Caco-2 (cell line): ENCODE data around the gene SPOCK1. TPM values are rescaled to one million over a fixed set of nuclear protein-coding genes. Genes with fewer than 3 reads are reported as not detected.

Source experiments
- BruUV-seq: library from RNA; stranded (reverse); fragments of 400-500 nt; replicated peaks from 2 replicates; lab custom pipeline; 2021; lab: Mats Ljungman, UMichigan
- CTCF ChIA-PET: fragments of 300-600 bp; sonication (Branson Sonifier 250); formaldehyde crosslinking; loops from one replicate; lab custom pipeline; 2022; ENCODE audit warnings: antibody characterized with exemption; lab: Charles Lee
- POLR2A ChIA-PET: fragments of 300-600 bp; sonication (Branson Sonifier 250); formaldehyde crosslinking; loops from one replicate; lab custom pipeline; 2022; ENCODE audit warnings: antibody characterized with exemption; lab: Charles Lee
- DNase-seq, 2 experiments: peaks; one replicate each; pipeline versions ENCODE4 v3.0.0 to v3.0.0-alpha.2; 2020 to 2022
- H3K27me3 ChIP-seq: replicated peaks from 2 replicates; pipeline ENCODE4 v1.6.0; 2011; ENCODE audit warnings: low read length; ENCODE audit not compliant: control insufficient read depth, insufficient read depth
- H3K36me3 ChIP-seq: 2 replicates; pipeline ENCODE4 v1.5.1; 2011; ENCODE audit warnings: low read length; ENCODE audit not compliant: control insufficient read depth, insufficient read depth
- H3K4me1 ChIP-seq: fragments of 250-450 bp; sonication (Bioruptor Pico); 2 replicates; pipeline ENCODE4 v1.5.1; 2020; ENCODE audit warnings: mild to moderate bottlenecking
- H3K4me3 ChIP-seq: 2 replicates; pipeline ENCODE4 v1.5.1; 2011; ENCODE audit warnings: low read depth, mild to moderate bottlenecking, control low read depth, low read length
- H3K9me3 ChIP-seq: fragments of 250-450 bp; sonication (Bioruptor Pico); 2 replicates; pipeline ENCODE4 v1.5.1; 2020; ENCODE audit warnings: mild to moderate bottlenecking, moderate library complexity
- H3K27ac Mint-ChIP-seq: one replicate; pipeline ENCODE4 v1.8.0; 2022; ENCODE audit warnings: mixed read lengths; ENCODE audit not compliant: unreplicated experiment
- H3K27me3 Mint-ChIP-seq: one replicate; pipeline ENCODE4 v1.8.0; 2022; ENCODE audit warnings: mixed read lengths; ENCODE audit not compliant: insufficient read depth, unreplicated experiment
- H3K36me3 Mint-ChIP-seq: one replicate; pipeline ENCODE4 v1.8.0; 2022; ENCODE audit warnings: mild to moderate bottlenecking, mixed read lengths; ENCODE audit not compliant: insufficient read depth, unreplicated experiment
- H3K4me1 Mint-ChIP-seq: one replicate; pipeline ENCODE4 v1.8.0; 2022; ENCODE audit warnings: low read depth, mixed read lengths; ENCODE audit not compliant: unreplicated experiment
- H3K4me3 Mint-ChIP-seq: one replicate; pipeline ENCODE4 v1.8.0; 2022; ENCODE audit warnings: mild to moderate bottlenecking, moderate library complexity, mixed read lengths; ENCODE audit not compliant: unreplicated experiment
- H3K9me3 Mint-ChIP-seq: one replicate; pipeline ENCODE4 v1.8.0; 2022; ENCODE audit warnings: mixed read lengths; ENCODE audit not compliant: unreplicated experiment
- CTCF ChIP-seq, 2 experiments: fragments of 200-600 bp in 1 of 2; IDR thresholded peaks; 1 replicate in 1 of 2; 2 replicates in 1 of 2; pipeline versions ENCODE4 v1.5.1 to v1.8.0; 2011 to 2022; ENCODE audit warnings: antibody characterized with exemption in 1 of 2, control low read depth in 1 of 2, inconsistent platforms in 1 of 2, low read depth in 1 of 2, low read length in 1 of 2, mild to moderate bottlenecking in 1 of 2, moderate library complexity in 1 of 2; ENCODE audit not compliant: insufficient read depth in 1 of 2, severe bottlenecking in 1 of 2, unreplicated experiment in 1 of 2
- intact Hi-C: fragments of 100-400 bp; cut with micrococcal nuclease; formaldehyde crosslinking; loops from one replicate; pipeline ENCODE4 v1.10.0; 2022; ENCODE audit not compliant: unreplicated experiment
- total RNA-seq: library from RNA; stranded (reverse); gene quantifications from 2 replicates; pipeline ENCODE4 v1.2.3, GENCODE V29; 2022

The SPOCK1 gene
- total RNA-seq, 1 experiment from 2014 or later, result not detected

GRCh38 chr5:137054792-137055191 lies 444.3 kb downstream of the SPOCK1 start:
- intact Hi-C loops, result loop anchor here (5.0 kb wide), 1 partner anchor 252 kb away; no protein-coding TSS in a partner anchor
- Histone ChIP-seq H3K9me3 (no peaks in the 10 kb centered on the region), H3K4me3 (no peak overlapping the region), H3K4me1 (no peaks in the 10 kb centered on the region), H3K27me3 (no peaks in the 10 kb centered on the region; the same call in 1 of the 2 replicates), H3K36me3 (no peaks in the 10 kb centered on the region)
- BruUV-seq, result no TSS peak
- DNase-seq, result no peak
- ChIA-PET POLR2A (no interaction called here), CTCF (no interaction called here)
- H3K27ac Mint-ChIP-seq, result no peak overlapping the region
- no peak for TF ChIP-seq CTCF (IDR thresholded peaks at IDR 0.05; ENCODE audit: insufficient read depth in 1 of 2, low read depth in 1 of 2, low read length in 1 of 2, severe bottlenecking in 1 of 2, unreplicated experiment in 1 of 2)
- H3K4me1 Mint-ChIP-seq, result no peaks in the 10 kb centered on the region
- peaks cover 9% of the 10 kb centered on the region for H3K27me3 Mint-ChIP-seq
- H3K36me3 Mint-ChIP-seq, result no peaks in the 10 kb centered on the region
- no peaks in the 10 kb centered on the region for H3K9me3 Mint-ChIP-seq
- no peak overlapping the region for H3K4me3 Mint-ChIP-seq

GRCh38 chr5:137054335-137054734 lies 444.8 kb downstream of the SPOCK1 start:
- no peaks in the 10 kb centered on the region for H3K4me1 ChIP-seq
- ChIA-PET POLR2A (no interaction called here), CTCF (no interaction called here)
- no peak for DNase-seq
- H3K9me3 ChIP-seq, result no peaks in the 10 kb centered on the region
- no peaks in the 10 kb centered on the region for H3K4me1 Mint-ChIP-seq
- no peak overlapping the region for H3K27ac Mint-ChIP-seq
- H3K27me3 ChIP-seq, result no peaks in the 10 kb centered on the region; the same call in 1 of the 2 replicates
- intact Hi-C loops, result loop anchor here (5.0 kb wide), 1 partner anchor 252 kb away; no protein-coding TSS in a partner anchor
- no peaks in the 10 kb centered on the region for H3K36me3 Mint-ChIP-seq
- no peak for TF ChIP-seq CTCF (IDR thresholded peaks at IDR 0.05; ENCODE audit: insufficient read depth in 1 of 2, low read depth in 1 of 2, low read length in 1 of 2, severe bottlenecking in 1 of 2, unreplicated experiment in 1 of 2)
- no peak overlapping the region for H3K4me3 Mint-ChIP-seq
- H3K36me3 ChIP-seq, result no peaks in the 10 kb centered on the region
- H3K9me3 Mint-ChIP-seq, result no peaks in the 10 kb centered on the region
- peaks cover 9% of the 10 kb centered on the region for H3K27me3 Mint-ChIP-seq
- H3K4me3 ChIP-seq, result no peak overlapping the region
- BruUV-seq, result no TSS peak

GRCh38 chr5:137051161-137051560 lies 448.0 kb downstream of the SPOCK1 start:
- H3K27ac Mint-ChIP-seq, result no peak overlapping the region
- ChIA-PET POLR2A (no interaction called here), CTCF (no interaction called here)
- intact Hi-C loops, result loop anchor here (5.0 kb wide), 1 partner anchor 249 kb away; no protein-coding TSS in a partner anchor
- Histone ChIP-seq H3K4me3 (no peak overlapping the region), H3K27me3 (no peaks in the 10 kb centered on the region; the same call in 1 of the 2 replicates), H3K9me3 (no peaks in the 10 kb centered on the region), H3K36me3 (no peaks in the 10 kb centered on the region), H3K4me1 (no peaks in the 10 kb centered on the region)
- DNase-seq, result no peak
- peak in 1 of 2 experiments; percentile 29 for TF ChIP-seq CTCF (IDR thresholded peaks at IDR 0.05; ENCODE audit: insufficient read depth in 1 of 2, low read depth in 1 of 2, low read length in 1 of 2, severe bottlenecking in 1 of 2, unreplicated experiment in 1 of 2)
- no TSS peak for BruUV-seq
- no peaks in the 10 kb centered on the region for H3K36me3 Mint-ChIP-seq
- peaks cover 3% of the 10 kb centered on the region for H3K27me3 Mint-ChIP-seq
- H3K9me3 Mint-ChIP-seq, result no peaks in the 10 kb centered on the region
- no peaks in the 10 kb centered on the region for H3K4me1 Mint-ChIP-seq
- H3K4me3 Mint-ChIP-seq, result no peak overlapping the region
